K562 treated with DMSO at 1 percent for 48 hours (cell line): ENCODE measurements around the gene OR6P1. TPM values are rescaled to one million over a fixed set of nuclear protein-coding genes. Genes with fewer than 3 reads are reported as not detected.

Experiments used
- total RNA-seq: library from RNA; unstranded; fragments of 300-600 nt; gene quantifications from 2 replicates; pipeline ENCODE4 v1.2.3, GENCODE V29; 2022; ENCODE audit warnings: low replicate concordance; ENCODE audit errors: extremely low read depth

Gene OR6P1, protein sequence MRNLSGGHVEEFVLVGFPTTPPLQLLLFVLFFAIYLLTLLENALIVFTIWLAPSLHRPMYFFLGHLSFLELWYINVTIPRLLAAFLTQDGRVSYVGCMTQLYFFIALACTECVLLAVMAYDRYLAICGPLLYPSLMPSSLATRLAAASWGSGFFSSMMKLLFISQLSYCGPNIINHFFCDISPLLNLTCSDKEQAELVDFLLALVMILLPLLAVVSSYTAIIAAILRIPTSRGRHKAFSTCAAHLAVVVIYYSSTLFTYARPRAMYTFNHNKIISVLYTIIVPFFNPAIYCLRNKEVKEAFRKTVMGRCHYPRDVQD
- total RNA-seq = not detected in 2 replicates

GRCh38 chr1:158570480-158570879 is at the start of gene OR6P1:
TSS of gene OR6P1 (minus strand) at chr1:158570580. CDS start at chr1:158563604, 6,976 bp downstream.

DNA sequence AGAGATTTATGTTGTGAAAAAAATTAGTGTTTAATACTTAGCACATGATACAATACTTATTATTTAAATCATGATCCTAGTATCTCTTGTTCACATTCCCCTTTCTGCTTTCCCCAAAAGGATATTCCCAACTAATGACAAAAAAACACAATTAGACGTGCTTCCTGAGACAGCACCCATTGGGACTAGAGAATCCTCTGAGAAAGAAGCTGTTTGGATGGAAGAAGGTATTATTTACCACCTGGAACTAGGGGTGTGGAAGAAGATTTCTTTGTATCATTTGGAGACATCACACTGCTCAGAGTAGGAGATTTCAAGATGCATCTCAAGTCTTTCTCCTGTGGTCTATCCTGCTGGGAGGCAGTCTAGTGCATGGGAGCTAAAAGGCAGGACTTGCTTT is 34.6 kb upstream of the OR6P1 start, which contains the start of gene OR10Z1:
OR10Z1 (plus strand) TSS at position 301 of the 400 bp plus-strand sequence. CDS start 1,171 bp downstream, outside the sequence.

GRCh38 chr1:158579733-158580132 is 9.4 kb upstream of the OR6P1 start, which contains the start of gene OR10X1:
TSS of gene OR10X1 (minus strand) at chr1:158579899. CDS start at chr1:158579899, 0 bp downstream.

DNA sequence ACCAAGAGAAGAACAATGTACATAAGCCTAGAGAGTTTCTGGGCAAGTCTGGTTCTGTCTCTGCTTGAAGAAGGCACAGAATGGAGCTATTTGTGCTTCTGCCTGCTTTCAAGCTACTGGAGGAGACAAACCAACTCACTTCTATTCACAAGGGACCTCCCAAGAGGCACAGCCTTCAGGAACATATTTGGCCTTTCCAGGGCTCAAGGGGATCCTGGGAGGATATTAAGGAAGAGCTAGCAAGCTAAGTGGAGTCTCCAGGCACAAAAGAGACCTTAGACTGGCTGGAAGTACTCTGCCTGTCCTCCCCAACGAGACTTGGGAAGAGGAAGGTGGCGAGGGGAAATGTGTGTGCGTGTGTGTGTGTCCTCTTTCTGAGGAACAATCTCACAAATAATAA is 16.0 kb downstream of the OR6P1 start, which contains the start of gene OR6Y1:
OR6Y1 (minus strand) TSS at position 54 of the 400 bp plus-strand sequence. CDS start 6,300 bp downstream, outside the sequence.

Other genes with a start within 250 kb of the OR6P1 start
- not detected in 2 replicates for gene CD1B, start 239.0 kb downstream of the OR6P1 start, total RNA-seq
- not detected in 2 replicates for gene CD1E, start 216.7 kb downstream of the OR6P1 start, total RNA-seq
- not detected in 2 replicates for gene OR10T2, start 171.1 kb downstream of the OR6P1 start, total RNA-seq
- gene OR10K2, start 144.3 kb downstream of the OR6P1 start, total RNA-seq = not detected in 2 replicates
- not detected in 2 replicates for gene OR10K1, start 108.7 kb downstream of the OR6P1 start, total RNA-seq
- gene OR10R2, start 98.4 kb downstream of the OR6P1 start, total RNA-seq = not detected in 2 replicates
- gene OR6Y1, start 16.2 kb downstream of the OR6P1 start, total RNA-seq = not detected in 2 replicates
- not detected in 2 replicates for gene OR10X1, start 9.3 kb upstream of the OR6P1 start, total RNA-seq
- not detected in 2 replicates for gene OR10Z1, start 34.7 kb upstream of the OR6P1 start, total RNA-seq
- gene SPTA1, start 116.1 kb upstream of the OR6P1 start, total RNA-seq = not detected in 2 replicates
- not detected in 2 replicates for gene OR6K2, start 130.1 kb upstream of the OR6P1 start, total RNA-seq
- not detected in 2 replicates for gene OR6K3, start 150.1 kb upstream of the OR6P1 start, total RNA-seq
- not detected in 2 replicates for gene OR6K6, start 184.1 kb upstream of the OR6P1 start, total RNA-seq
- not detected in 2 replicates for gene OR6N1, start 201.6 kb upstream of the OR6P1 start, total RNA-seq
- gene OR6N2, start 210.6 kb upstream of the OR6P1 start, total RNA-seq = not detected in 2 replicates